WTC11 (cell line): ENCODE data around the gene PLBD2. TPM values are rescaled to one million over a fixed set of nuclear protein-coding genes. Genes with fewer than 3 reads are reported as not detected.

Experiments
- ATAC-seq: fragments of 200-7000 bp; cut with Tn5 transposase; 2 replicates; pipeline ENCODE4 v1.10.0; 2021; ENCODE audit warnings: mild to moderate bottlenecking, moderate library complexity
- CTCF ChIA-PET: fragments of 300-600 bp; sonication (Branson Sonifier 250); formaldehyde crosslinking; loops from one replicate; lab custom pipeline; 2021; ENCODE audit warnings: antibody characterized with exemption; lab: Charles Lee
- POLR2A ChIA-PET: fragments of 350-600 bp; sonication (Branson Sonifier 250); formaldehyde crosslinking; loops from one replicate; lab custom pipeline; 2021; ENCODE audit warnings: antibody characterized with exemption; lab: Charles Lee
- DNase-seq: peaks from one replicate; pipeline ENCODE4 v3.0.0; 2021; ENCODE audit warnings: low spot score
- H3K27ac Mint-ChIP-seq: 2 replicates; pipeline ENCODE4 v1.8.0; 2021; ENCODE audit warnings: mixed read lengths
- H3K27me3 Mint-ChIP-seq: 2 replicates; pipeline ENCODE4 v1.8.0; 2021; ENCODE audit warnings: low read depth, mild to moderate bottlenecking, moderate library complexity, mixed read lengths
- H3K36me3 Mint-ChIP-seq: 2 replicates; pipeline ENCODE4 v1.8.0; 2021; ENCODE audit warnings: mixed read lengths
- H3K4me1 Mint-ChIP-seq: 2 replicates; pipeline ENCODE4 v1.8.0; 2022; ENCODE audit warnings: mixed read lengths
- H3K4me3 Mint-ChIP-seq: 2 replicates; pipeline ENCODE4 v1.8.0; 2021; ENCODE audit warnings: mild to moderate bottlenecking, moderate library complexity, mixed read lengths
- H3K9me3 Mint-ChIP-seq: 2 replicates; pipeline ENCODE4 v1.8.0; 2021; ENCODE audit warnings: mixed read lengths
- AR ChIP-seq: fragments of 250-450 bp; sonication (Bioruptor Pico); IDR thresholded peaks from 2 replicates; pipeline ENCODE4 v1.9.0; 2021; ENCODE audit warnings: mild to moderate bottlenecking
- ARID4B ChIP-seq: sonication (generic); formaldehyde crosslinking; IDR thresholded peaks from 2 replicates; pipeline ENCODE4 v1.8.0; 2023; ENCODE audit warnings: missing genetic modification reagents, mild to moderate bottlenecking, borderline replicate concordance
- NR2C2 ChIP-seq: sonication (generic); formaldehyde crosslinking; IDR thresholded peaks from 2 replicates; pipeline ENCODE4 v1.8.0; 2022; ENCODE audit warnings: mild to moderate bottlenecking, missing genetic modification reagents
- TP53 ChIP-seq: sonication (generic); formaldehyde crosslinking; IDR thresholded peaks from 2 replicates; pipeline ENCODE4 v1.8.1; 2023; ENCODE audit warnings: mild to moderate bottlenecking, missing genetic modification reagents
- ZNF138 ChIP-seq: sonication (generic); formaldehyde crosslinking; conservative IDR thresholded peaks from 2 replicates; pipeline ENCODE4 v1.8.1; 2022; ENCODE audit warnings: mild to moderate bottlenecking, moderate library complexity, missing genetic modification reagents
- total RNA-seq: library from RNA; stranded (reverse); gene quantifications from 3 replicates; pipeline ENCODE4 v1.2.3, GENCODE V29; 2021
- TF ChIP-seq, protein P1 (sequence below): sonication (generic); formaldehyde crosslinking; conservative IDR thresholded peaks from 2 replicates; pipeline ENCODE4 v1.8.1; 2023; ENCODE audit warnings: mild to moderate bottlenecking, low read depth, missing genetic modification reagents, moderate library complexity
- TF ChIP-seq, protein P2 (sequence below): sonication (generic); formaldehyde crosslinking; IDR thresholded peaks from 2 replicates; pipeline ENCODE4 v1.8.0; 2022; ENCODE audit warnings: missing genetic modification reagents

The PLBD2 gene
- total RNA-seq, 1 experiment from 2014 or later: 34.8 TPM

DNA sequence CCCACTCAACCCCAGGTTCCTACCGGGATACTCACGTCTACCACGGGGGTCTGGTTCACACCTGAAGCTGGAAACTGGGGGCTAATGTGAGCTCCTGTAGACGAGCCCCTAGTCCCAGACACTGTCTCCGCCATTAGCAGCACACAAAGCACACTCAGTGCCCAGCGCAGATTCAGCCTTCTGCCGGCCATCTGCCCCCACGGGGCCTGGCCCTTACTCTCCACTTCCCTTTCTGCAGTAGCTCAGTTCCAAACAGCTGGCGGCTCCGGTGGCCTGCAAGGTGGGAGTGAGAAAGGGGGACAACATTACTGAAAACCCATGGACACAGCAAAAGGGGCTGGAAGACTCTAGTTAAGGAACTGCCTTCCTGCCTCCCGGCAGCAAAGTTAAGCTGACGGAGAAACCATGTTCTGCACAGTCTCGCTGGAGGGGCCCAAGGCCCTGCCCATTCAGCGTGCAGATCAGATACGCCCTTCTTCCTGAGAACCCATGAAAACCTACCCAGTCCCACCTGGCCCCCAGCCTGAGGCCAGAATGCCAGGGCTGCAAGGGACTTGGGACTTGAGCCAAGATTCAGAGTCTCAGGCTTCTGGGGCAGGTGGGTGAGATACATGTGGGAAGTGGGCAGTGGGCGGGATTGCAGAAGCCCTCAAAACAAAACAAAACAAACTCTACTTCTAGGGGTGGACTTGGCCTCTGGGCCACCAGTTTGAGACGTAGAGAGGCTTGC, 25.5 kb upstream of the PLBD2 start (continued):
- TF ChIP-seq ARID4B: no peak
- TF ChIP-seq, all 79 proteins: peak for 0

DNA sequence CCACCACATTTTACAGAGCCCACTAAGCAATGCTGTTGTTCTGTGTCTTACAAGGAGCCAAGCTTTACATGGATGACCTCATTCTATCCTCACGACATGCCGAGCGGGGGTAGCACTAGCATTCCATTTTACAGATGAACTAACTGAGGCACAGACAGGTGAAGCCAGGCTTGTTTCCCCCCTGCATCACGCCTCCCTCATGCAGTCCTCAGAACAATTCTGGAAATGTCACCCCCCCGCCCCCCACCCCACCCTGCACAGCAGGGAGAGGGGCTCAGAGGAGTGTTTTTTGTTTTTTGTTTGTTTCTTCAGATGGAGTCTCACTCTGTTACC, 25.0 kb upstream of the PLBD2 start:
- H3K27ac Mint-ChIP-seq: no peak overlapping the region
- H3K9me3 Mint-ChIP-seq: no peaks in the 10 kb centered on the region
- POLR2A ChIA-PET: no interaction called here

More for the DNA sequence above, 25.0 kb upstream of the PLBD2 start:
- no peak for ATAC-seq
- H3K27me3 Mint-ChIP-seq: peaks cover 18% of the 10 kb centered on the region
- no peak for TF ChIP-seq TP53
- TF ChIP-seq, protein P1, sequence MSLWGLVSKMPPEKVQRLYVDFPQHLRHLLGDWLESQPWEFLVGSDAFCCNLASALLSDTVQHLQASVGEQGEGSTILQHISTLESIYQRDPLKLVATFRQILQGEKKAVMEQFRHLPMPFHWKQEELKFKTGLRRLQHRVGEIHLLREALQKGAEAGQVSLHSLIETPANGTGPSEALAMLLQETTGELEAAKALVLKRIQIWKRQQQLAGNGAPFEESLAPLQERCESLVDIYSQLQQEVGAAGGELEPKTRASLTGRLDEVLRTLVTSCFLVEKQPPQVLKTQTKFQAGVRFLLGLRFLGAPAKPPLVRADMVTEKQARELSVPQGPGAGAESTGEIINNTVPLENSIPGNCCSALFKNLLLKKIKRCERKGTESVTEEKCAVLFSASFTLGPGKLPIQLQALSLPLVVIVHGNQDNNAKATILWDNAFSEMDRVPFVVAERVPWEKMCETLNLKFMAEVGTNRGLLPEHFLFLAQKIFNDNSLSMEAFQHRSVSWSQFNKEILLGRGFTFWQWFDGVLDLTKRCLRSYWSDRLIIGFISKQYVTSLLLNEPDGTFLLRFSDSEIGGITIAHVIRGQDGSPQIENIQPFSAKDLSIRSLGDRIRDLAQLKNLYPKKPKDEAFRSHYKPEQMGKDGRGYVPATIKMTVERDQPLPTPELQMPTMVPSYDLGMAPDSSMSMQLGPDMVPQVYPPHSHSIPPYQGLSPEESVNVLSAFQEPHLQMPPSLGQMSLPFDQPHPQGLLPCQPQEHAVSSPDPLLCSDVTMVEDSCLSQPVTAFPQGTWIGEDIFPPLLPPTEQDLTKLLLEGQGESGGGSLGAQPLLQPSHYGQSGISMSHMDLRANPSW (CRISPR knock-in tag): no peak
- no peak for TF ChIP-seq AR (CRISPR knock-in tag)
- TF ChIP-seq NR2C2 (CRISPR knock-in tag): no peak
- TF ChIP-seq, protein P2, sequence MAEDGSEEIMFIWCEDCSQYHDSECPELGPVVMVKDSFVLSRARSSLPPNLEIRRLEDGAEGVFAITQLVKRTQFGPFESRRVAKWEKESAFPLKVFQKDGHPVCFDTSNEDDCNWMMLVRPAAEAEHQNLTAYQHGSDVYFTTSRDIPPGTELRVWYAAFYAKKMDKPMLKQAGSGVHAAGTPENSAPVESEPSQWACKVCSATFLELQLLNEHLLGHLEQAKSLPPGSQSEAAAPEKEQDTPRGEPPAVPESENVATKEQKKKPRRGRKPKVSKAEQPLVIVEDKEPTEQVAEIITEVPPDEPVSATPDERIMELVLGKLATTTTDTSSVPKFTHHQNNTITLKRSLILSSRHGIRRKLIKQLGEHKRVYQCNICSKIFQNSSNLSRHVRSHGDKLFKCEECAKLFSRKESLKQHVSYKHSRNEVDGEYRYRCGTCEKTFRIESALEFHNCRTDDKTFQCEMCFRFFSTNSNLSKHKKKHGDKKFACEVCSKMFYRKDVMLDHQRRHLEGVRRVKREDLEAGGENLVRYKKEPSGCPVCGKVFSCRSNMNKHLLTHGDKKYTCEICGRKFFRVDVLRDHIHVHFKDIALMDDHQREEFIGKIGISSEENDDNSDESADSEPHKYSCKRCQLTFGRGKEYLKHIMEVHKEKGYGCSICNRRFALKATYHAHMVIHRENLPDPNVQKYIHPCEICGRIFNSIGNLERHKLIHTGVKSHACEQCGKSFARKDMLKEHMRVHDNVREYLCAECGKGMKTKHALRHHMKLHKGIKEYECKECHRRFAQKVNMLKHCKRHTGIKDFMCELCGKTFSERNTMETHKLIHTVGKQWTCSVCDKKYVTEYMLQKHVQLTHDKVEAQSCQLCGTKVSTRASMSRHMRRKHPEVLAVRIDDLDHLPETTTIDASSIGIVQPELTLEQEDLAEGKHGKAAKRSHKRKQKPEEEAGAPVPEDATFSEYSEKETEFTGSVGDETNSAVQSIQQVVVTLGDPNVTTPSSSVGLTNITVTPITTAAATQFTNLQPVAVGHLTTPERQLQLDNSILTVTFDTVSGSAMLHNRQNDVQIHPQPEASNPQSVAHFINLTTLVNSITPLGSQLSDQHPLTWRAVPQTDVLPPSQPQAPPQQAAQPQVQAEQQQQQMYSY (CRISPR knock-in tag): no peak
- TF ChIP-seq ZNF138 (CRISPR knock-in tag): no peak
- CTCF ChIA-PET: interaction anchor here (0.6 to 2.3 kb wide), 2 partner anchors 22 to 92 kb away, joined by 3 to 10 read pairs; no protein-coding TSS in a partner anchor
- peaks cover 15% of the 10 kb centered on the region for H3K36me3 Mint-ChIP-seq
- peaks cover 26% of the 10 kb centered on the region for H3K4me1 Mint-ChIP-seq
- DNase-seq: no peak
- H3K4me3 Mint-ChIP-seq: no peak overlapping the region; the same call in 1 of the 2 replicates
